DOHH2 (cell line): Measurements from ENCODE around the gene SLCO2A1.

Experiments used
- H3F3A ChIP-seq: fragments of 200-600 bp; sonication (generic), shearing (Covaris generic); 2 replicates; pipeline ENCODE4 v1.6.0; 2016; ENCODE audit warnings: antibody characterized with exemption, mild to moderate bottlenecking; ENCODE audit not compliant: control insufficient read depth, insufficient read depth
- H3K27ac ChIP-seq: fragments of 200-600 bp; sonication (generic); 2 replicates; pipeline ENCODE4 v1.5.1; 2014; ENCODE audit warnings: low read depth, mild to moderate bottlenecking, low read length, moderate library complexity
- H3K27me3 ChIP-seq: fragments of 200-600 bp; sonication (generic); 2 replicates; pipeline ENCODE4 v1.6.1; 2014; ENCODE audit warnings: mild to moderate bottlenecking, low read length, mixed read lengths; ENCODE audit not compliant: control insufficient read depth
- H3K36me3 ChIP-seq: fragments of 200-600 bp; sonication (generic); 2 replicates; pipeline ENCODE4 v1.6.1; 2014; ENCODE audit warnings: mild to moderate bottlenecking, low read length, moderate library complexity, mixed read lengths; ENCODE audit not compliant: control insufficient read depth
- H3K4me1 ChIP-seq: fragments of 200-600 bp; sonication (generic); 2 replicates; pipeline ENCODE4 v1.6.1; 2014; ENCODE audit warnings: mild to moderate bottlenecking, low read length, mixed read lengths; ENCODE audit not compliant: control insufficient read depth
- H3K4me2 ChIP-seq: fragments of 200-600 bp; sonication (generic); 2 replicates; pipeline ENCODE4 v1.6.0; 2014; ENCODE audit warnings: mild to moderate bottlenecking, low read length, moderate library complexity
- H3K4me3 ChIP-seq: fragments of 200-600 bp; sonication (generic); 2 replicates; pipeline ENCODE4 v1.5.1; 2014; ENCODE audit warnings: mild to moderate bottlenecking, low read length, mixed read lengths
- H3K79me2 ChIP-seq: fragments of 200-600 bp; sonication (generic); 2 replicates; pipeline ENCODE4 v1.6.1; 2014; ENCODE audit warnings: mild to moderate bottlenecking, low read length, mixed read lengths; ENCODE audit not compliant: control insufficient read depth
- H3K9me2 ChIP-seq: fragments of 200-600 bp; sonication (generic); replicated peaks from 2 replicates; pipeline ENCODE4 v1.6.1; 2014; ENCODE audit warnings: mild to moderate bottlenecking, low read length, mixed read lengths; ENCODE audit not compliant: control insufficient read depth
- H3K9me3 ChIP-seq: fragments of 200-600 bp; sonication (generic); 2 replicates; pipeline ENCODE4 v1.6.1; 2014; ENCODE audit warnings: antibody characterized with exemption, low read length, mixed read lengths; ENCODE audit not compliant: control insufficient read depth, insufficient read depth
- H4K20me1 ChIP-seq: fragments of 200-600 bp; sonication (generic); 2 replicates; pipeline ENCODE4 v1.6.0; 2014; ENCODE audit warnings: low read depth, mild to moderate bottlenecking, antibody characterized with exemption, low read length, moderate library complexity; ENCODE audit not compliant: control insufficient read depth, insufficient read depth
- CTCF ChIP-seq: fragments of 200-600 bp; sonication (generic); IDR thresholded peaks from one replicate; pipeline ENCODE4 v1.5.1; 2014; ENCODE audit warnings: antibody characterized with exemption, mild to moderate bottlenecking, low read depth, low read length; ENCODE audit not compliant: poor library complexity, severe bottlenecking
- EZH2phosphoT487 ChIP-seq: fragments of 200-600 bp; sonication (generic); IDR thresholded peaks from 2 replicates; pipeline ENCODE4 v1.6.1; 2017; ENCODE audit warnings: borderline replicate concordance, mild to moderate bottlenecking, antibody characterized with exemption, low read length, moderate library complexity, mixed read lengths

The SLCO2A1 gene

GRCh38 chr3:133880886-133881455 lies 148.8 kb downstream of the SLCO2A1 start:
- Histone ChIP-seq H3F3A (no peaks in the 10 kb centered on the region), H3K4me3 (no peak overlapping the region), H3K4me1 (no peaks in the 10 kb centered on the region), H4K20me1 (no peaks in the 10 kb centered on the region), H3K9me2 (no peaks in the 10 kb centered on the region), H3K4me2 (no peak overlapping the region), H3K27ac (no peak overlapping the region), H3K36me3 (no peaks in the 10 kb centered on the region), H3K27me3 (0 out of 2 replicates have a peak, but pooled peaks cover 4% of the 10 kb centered on the region), H3K9me3 (no peaks in the 10 kb centered on the region), H3K79me2 (no peaks in the 10 kb centered on the region)
- TF ChIP-seq CTCF (no peak), EZH2phosphoT487 (no peak)

- Histone ChIP-seq H3F3A (no peaks in the 10 kb centered on the region), H3K27ac (no peak overlapping the region), H3K27me3 (0 out of 2 replicates have a peak, but pooled peaks cover 4% of the 10 kb centered on the region), H3K4me2 (no peak overlapping the region), H3K9me2 (no peaks in the 10 kb centered on the region), H3K36me3 (no peaks in the 10 kb centered on the region), H3K79me2 (no peaks in the 10 kb centered on the region), H3K4me3 (no peak overlapping the region), H4K20me1 (no peaks in the 10 kb centered on the region), H3K4me1 (no peaks in the 10 kb centered on the region), H3K9me3 (no peaks in the 10 kb centered on the region)
- TF ChIP-seq CTCF (no peak), EZH2phosphoT487 (no peak)
These were observed 149.4 kb downstream of the SLCO2A1 start for GRCh38 chr3:133880287-133880686.

- H4K20me1 ChIP-seq: no peaks in the 10 kb centered on the region
- H3K27me3 ChIP-seq: peaks cover 4% of the 10 kb centered on the region; the same call in 1 of the 2 replicates
- no peaks in the 10 kb centered on the region for H3K79me2 ChIP-seq
- no peak overlapping the region for H3K4me3 ChIP-seq
- no peaks in the 10 kb centered on the region for H3K4me1 ChIP-seq
- no peaks in the 10 kb centered on the region for H3K9me2 ChIP-seq
- TF ChIP-seq EZH2phosphoT487: no peak
- no peak for TF ChIP-seq CTCF
- H3K4me2 ChIP-seq: no peak overlapping the region
- no peaks in the 10 kb centered on the region for H3K36me3 ChIP-seq
- no peaks in the 10 kb centered on the region for H3F3A ChIP-seq
- H3K27ac ChIP-seq: no peak overlapping the region
- no peaks in the 10 kb centered on the region for H3K9me3 ChIP-seq
These were observed 151.2 kb downstream of the SLCO2A1 start for GRCh38 chr3:133878518-133878917.
